ENCODE data around the gene UCK1.

UCK1 gene

GRCh38 chr9:131496844-131497405 is 34.1 kb downstream of the UCK1 start:
- no peak for DNase-seq (ENCODE audit: low read depth)

GRCh38 chr9:131495785-131496184 is 35.3 kb downstream of the UCK1 start:
- no peak for DNase-seq (ENCODE audit: low read depth)

DNA sequence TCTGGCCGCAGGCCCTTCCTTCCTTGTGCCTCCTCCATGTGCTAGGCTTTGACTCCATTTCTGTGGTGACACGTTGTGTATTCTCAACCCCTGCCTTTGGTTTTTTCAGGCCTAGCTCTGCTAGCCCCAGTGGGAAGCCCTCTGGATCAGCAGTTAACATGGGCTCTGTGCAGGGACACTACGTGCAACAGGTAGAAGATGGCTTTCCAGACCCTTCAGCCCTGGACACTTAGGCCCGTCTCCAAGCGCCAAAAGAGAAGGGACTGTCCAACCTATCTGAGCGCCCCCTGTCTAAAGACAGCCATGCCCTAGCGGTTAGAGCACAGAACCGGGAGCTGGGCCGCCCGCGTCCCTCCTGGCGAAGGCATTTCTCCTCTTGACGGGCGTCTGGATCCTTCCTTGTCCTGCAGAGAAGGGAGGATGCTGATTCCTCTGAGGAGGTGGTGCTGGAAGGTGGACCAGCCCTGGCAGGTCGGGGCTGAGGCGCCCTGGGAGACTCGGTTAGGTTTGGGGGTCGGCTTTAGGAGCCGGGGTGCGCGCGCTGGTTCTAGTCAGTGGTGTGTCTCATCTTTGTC is 36.7 kb downstream of the UCK1 start:
- no peak for DNase-seq (ENCODE audit: low read depth)

DNA sequence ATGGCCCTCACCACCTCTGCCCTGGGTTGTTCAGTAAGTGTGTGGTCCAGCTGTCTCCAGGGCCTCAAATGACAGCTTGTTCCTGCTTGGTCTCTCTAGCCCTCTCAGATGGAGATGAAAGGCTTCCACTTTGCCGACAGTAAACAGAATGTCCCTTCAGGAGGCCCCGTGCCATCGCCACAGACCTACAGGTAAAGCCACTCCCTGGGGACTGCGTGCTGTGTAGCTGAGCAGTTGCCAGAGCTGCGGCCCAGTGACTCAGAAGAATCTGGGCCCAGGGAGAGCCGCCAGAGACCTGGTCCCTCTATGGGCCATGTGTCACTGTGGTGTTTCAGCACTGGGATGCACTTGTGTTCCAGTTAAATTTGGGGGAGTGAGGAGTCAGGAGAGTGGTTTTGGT is 39.0 kb downstream of the UCK1 start:
- DNase-seq (ENCODE audit: low read depth): no peak

GRCh38 chr9:131491001-131491710 is 39.9 kb downstream of the UCK1 start:
- no peak for DNase-seq (ENCODE audit: low read depth)

GRCh38 chr9:131490514-131490913 is 40.5 kb downstream of the UCK1 start:
- DNase-seq (ENCODE audit: low read depth): no peak

GRCh38 chr9:131487621-131488031 is 43.4 kb downstream of the UCK1 start:
- DNase-seq (ENCODE audit: low read depth): no peak

DNA sequence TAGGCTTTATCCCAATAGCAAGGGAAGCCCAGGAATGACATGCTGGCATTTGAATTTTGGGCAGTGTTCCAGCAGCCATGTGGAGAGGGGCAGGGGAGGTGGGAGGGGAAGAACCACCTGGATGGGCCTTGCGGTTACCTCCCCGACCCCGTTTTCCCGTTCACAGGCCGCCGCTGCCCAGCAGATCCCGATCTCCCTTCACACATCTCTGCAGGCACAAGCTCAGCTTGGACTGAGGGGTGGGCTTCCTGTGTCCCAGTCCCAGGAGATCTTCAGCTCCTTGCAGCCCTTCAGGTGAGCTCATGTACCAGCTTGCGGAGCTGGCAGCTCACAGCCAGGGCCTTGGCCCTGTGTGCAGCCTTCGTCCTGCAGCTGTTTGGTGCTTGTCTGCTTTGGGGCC is 44.1 kb downstream of the UCK1 start:
- DNase-seq (ENCODE audit: low read depth): no peak

DNA sequence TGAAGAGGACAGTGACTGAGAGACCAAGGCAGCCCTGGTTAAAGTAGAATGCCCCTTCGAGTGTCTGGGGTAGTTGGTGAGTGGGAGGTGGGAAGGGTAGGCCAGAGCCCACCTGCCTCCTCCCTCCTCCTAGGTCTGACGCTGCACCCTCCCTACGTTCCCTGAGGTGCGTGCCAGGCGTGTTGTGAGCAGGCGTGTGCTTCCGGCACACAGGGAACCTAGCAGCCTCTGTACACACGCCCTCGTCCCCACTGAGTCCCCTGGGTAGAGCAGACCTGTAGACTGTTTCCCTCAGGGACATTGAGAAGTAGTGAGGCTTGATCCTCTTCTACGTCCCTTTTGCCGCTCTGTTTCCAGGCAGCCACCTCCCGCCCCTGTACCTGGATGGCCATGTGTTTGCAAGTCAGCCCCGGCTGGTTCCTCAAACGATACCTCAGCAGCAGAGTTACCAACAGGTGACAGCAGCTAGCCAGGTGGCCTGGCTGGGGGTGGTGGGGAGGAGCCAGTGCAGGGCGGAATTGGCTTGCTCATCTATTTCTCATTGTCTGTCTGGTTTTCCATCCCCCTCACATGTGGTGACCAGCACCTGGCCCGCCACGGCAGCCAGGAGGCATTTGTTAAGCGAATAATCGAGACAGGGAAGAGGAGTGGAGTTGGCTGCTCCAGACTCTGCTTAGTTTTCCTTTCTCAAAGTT is 45.2 kb downstream of the UCK1 start:
- DNase-seq (ENCODE audit: low read depth): no peak

DNA sequence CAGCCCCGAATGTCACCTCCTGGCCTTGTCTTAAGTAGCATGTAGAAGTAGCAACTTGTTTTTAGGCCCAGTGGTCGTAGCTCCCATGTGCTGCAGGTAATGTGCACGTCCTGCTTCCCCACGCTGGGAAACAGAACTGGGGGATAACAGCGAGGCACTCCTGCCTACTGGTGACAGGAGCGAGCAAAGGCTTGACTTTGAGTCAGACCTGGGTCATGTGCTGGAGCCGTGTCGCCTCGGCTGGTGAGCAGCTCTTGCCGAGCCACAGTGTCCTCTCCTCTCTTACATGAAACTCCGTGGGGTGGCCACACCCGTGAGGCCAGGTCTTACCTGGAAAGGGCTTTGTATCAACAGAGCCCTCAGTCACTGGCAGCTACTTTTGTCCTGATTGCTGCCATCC is 45.9 kb downstream of the UCK1 start:
- DNase-seq (ENCODE audit: low read depth): no peak

DNA sequence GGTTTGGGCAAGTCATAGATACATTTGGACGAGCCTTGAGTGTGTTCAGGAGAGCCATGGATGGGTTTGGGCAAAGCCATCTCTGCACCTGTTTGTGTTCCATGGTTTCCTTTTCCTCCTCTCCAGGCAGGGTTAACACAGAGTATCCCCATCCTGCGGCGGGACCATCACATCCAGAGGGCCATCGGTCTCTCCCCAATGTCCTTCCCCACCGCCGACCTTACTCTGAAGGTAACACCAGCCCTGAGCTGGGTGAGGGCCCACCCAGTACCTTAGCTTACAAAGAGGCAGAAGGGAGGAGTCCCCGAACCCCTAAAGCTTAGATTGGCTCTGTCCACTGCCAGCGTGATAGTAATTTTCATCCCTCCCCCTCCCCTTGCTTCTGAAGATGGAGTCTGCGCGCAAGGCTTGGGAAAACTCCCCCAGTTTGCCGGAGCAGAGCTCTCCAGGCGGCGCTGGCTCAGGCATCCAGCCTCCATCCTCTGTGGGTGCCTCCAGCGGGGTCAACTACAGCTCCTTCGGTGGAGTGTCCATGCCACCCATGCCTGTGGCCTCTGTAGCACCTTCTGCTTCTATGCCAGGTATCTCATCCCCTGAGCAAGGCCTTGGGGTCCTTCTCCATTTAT is 46.4 kb downstream of the UCK1 start:
- DNase-seq (ENCODE audit: low read depth): no peak

DNA sequence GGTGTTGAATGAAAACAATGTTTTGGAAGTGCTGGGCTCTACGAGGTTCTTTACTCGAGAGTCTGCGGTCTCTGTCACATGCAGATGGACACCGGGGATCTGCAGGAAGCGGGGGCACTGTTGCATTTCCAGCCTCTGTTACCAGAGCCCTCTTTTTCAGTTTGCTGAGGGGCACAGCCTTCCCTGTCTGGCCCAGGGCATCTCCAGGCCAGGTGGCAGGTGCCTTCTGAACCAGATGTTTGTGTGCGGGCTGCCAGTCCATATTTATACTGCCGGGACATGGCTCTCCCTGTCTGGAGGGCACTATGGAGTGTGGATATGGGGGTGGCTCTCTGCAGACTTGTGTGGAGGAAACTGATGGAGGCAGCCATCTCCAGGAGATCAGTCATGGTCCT is 47.0 kb downstream of the UCK1 start:
- no peak for DNase-seq (ENCODE audit: low read depth)

DNA sequence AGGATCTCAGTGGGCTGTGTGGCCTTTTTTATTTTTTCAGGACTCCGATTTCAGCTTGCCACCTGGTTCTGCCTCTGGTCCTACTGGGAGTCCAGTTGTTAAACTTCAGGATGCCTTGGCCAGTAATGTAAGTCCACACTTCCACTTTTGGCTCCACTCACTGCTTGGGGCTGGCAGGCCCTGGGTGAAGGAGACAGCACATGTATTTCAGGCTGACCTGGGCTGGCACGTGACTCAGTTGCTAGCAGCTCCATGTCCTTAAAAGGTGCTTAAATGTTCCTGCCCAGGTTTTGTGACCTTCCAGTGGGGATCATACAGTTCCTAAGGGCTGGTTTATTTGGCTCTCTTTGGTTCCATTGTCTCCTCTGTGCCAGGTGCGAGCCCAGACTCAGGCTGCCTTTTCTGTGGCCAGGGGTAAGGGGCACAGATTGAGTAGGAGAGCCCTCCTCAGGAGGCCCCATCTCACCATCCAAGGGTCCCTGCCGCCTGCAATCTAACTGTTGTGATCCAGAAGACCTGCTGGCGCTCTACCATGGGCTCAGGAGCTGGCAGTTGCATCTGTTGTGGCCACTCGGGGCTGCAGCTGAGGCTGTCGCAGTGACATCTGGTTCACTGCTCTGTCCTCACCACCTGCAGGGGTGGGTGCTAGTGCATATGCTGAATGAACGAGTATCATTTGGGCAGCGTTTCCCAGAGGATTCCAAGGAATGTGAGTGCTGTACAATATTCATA is 47.6 kb downstream of the UCK1 start:
- no peak for DNase-seq (ENCODE audit: low read depth)

DNA sequence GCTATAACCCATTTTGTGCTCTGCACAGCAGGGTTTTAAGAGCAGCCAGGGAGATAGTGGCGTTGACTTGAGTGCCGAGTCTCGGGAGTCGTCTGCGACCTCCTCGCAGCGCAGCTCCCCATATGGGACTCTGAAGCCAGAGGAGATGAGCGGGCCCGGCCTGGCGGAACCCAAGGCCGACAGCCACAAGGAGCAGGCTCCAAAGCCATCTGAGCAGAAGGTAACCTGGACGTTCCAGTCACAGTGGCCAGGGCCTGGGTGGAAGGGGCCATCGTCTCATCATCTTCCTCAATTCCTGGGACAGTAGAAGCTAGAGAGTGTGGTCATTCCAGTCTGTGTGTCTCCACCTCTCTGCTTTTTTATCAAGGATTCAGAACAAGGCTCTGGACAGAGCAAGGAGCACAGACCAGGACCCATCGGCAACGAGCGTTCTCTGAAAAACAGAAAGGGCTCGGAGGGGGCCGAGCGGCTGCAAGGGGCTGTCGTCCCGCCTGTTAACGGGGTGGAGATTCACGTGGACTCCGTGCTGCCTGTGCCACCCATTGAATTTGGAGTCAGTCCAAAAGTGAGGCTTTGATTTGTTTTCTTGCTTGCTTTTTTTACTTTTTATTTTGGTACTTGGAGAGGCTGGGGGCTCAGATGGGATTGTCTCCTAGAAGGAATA is 48.6 kb downstream of the UCK1 start:
- DNase-seq (ENCODE audit: low read depth): no peak

DNA sequence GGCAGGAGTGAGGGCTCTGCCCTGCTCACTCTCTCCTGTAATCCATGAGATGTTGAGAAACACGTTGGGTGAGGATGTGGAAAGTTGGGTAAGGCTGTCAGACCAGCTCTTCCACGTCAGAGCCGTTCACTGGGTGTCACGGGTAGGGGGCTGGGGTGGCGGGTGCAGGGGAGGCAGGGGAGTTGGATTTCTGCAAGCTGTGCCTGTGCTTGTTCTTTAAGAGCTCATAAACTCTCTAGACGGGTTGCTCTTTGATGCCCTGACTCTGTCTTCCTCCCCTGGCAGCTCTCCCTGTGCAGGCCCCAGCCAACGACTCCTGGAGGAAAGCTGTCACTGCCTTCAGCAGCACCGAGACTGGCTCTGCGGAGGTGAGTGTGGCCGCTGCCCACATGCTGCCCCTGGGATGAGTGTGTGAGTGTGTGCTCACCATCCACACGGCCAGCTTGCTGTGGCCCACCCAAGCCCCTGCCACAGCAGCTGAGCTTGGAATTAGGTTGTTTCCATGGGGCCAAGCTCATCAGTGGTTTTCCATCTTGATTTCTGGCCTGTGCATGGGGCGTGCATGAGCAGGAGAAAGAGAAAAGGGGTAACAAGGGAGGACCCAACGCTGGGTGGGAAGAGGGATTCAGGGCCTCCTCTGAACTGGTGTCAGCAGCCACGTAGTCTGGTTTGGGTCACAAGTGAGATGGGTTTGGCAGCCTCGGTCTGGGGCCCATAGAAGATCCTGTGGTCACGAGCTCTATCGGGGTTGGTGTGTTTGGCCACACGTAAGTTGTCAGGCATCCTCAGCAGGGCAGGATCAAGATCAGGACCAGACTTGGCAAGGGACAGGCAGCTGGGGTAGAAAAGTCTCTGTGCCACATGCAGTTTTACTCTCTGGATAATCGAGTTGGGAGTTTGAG is 49.4 kb downstream of the UCK1 start:
- DNase-seq (ENCODE audit: low read depth): no peak

DNA sequence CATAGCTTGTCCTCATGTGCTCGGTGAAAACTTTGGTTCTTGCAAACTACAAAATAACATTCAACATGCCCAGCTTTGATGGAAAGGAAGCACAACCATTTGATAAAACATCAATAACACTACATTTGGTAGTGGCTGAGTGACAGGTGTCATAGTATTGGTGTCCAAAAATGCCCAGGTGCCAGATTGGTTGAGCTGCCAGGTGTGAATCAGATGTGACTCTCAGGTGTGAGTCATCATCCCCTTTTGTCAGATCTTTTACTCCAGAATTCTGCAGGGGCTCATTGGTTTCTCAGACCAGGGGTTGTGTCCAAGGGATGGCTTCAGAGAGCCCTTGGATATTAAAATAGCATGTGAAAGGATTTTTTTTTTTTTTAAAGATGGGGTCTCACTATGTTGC is 50.8 kb downstream of the UCK1 start:
- DNase-seq (ENCODE audit: low read depth): no peak

DNA sequence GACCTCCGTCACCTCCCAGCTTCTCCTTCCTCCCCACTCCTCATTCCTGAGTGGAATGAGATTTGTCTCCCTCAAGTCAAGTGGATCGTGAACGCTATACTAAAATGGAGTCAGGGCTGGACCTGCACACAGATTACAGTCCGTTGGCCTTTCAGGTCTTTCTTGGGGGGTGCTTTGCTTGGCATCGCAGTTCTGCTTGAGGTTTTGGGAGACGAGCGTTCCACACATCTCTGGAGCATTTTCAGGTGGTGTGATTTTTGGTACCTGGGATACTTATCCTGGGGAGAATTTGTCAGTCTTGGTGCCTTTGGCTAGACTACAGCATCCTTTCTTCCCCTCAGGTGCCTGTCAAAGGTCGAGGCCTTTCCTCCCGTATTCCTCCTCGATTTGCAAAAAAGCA is 52.2 kb downstream of the UCK1 start:
- no peak for DNase-seq (ENCODE audit: low read depth)

DNA sequence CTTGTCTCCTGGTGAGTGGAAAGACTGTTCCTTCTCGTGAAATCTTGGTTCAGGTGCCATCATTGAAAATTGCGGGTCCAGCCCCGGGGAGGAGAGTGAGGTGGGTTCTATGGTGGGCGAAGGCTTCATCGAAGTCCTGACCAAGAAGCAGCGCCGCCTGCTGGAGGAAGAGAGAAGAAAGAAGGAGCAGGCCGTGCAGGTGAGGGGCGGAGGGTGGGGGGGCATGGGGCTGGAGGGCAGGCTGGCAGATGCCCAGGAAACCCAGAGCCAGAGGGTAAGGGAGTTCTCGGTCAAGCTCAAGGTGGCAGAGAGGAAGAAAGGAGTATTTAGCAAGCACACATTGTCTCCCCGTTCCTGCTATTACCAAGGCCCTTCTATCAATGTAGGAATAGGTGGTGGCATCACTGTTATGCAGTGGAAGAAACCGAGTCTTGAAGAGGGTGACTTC is 52.6 kb downstream of the UCK1 start:
- DNase-seq (ENCODE audit: low read depth): no peak

DNA sequence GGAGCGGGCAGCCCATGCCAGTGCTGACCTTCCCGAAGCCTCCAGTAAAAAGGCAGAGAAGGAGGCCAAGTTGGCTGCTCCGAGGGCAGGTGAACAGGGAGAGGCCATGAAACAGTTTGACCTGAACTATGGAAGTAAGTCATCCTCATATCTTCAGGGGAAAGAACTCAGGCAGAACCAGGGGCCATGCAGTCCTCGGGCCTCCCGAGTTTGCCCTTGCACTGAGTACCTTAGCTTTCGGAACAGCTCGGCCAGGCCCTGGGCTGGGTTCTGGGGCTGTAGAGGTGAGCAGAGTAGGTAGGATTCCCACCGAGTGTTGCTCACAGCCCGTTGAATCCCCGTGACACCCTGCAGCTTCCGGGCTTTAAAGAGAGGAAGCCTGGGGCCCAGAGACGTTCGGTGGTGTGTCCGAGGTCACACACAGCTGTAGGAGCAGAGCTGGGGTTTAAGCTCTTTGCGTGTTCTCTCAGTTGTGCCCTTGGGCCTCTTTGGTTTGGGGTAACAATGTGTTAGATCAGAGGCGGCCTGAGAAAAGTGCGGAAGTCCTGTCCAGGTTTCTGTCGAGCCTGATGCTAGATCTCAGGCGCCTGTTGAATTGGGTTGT is 53.1 kb downstream of the UCK1 start:
- no peak for DNase-seq (ENCODE audit: low read depth)

DNA sequence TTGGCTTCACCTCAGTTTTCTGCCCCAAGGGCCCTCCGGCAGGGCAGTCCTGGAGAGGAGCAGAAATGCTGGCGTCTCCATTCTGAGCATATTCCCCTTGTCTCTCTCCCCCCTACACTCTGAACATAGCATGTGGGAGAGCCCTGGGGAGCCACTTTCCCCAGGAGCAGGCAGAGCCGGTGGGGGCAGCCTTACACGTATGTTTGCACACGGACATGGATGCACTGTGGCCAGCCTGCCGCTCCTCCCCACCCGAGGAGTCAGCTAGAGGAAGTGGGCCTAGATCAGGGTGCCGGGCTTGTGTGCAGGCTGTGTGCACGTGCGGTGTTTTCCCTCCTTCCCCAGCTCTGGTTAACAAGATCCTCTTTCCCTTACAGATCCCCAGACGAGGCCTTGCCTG is 53.7 kb downstream of the UCK1 start:
- DNase-seq (ENCODE audit: low read depth): no peak

Measured in T-helper 22 cell (primary cell).